ENCODE data around the gene CFAP157. TPM values are rescaled to one million over a fixed set of nuclear protein-coding genes. Genes with fewer than 3 reads are reported as not detected.
A peak's percentile ranks its signal among the peaks of the same experiment; 100 is the strongest.

CFAP157 gene
- 1 to 10 TPM in 6 of 8 experiments, under 1 TPM in 2; 0.87 to 9.0 (median 1.9) TPM for total RNA-seq

DNA sequence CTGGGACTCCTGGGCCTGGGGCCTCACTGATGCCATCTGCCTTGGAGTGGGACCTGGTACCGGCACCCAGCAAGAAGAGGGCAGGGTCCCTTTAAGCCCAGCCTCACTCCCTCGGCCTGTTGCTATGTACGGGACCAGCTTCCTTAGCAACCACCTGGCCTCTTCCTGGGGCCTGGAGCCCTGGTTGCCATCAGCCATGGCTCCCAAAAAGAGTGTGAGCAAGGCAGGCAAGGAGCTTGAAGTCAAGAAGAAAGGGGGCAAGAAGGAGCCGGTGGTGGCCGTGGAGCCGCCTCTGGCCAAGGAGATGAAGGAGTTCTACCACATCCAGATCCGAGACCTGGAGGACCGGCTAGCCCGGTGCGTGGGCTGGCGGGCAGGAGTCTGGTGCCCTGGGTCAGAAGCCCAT, at the start of gene CFAP157:
CFAP157 (plus strand) TSS at position 153 of the 406 bp plus-strand sequence; CDS start at position 197, 44 bp downstream.
- H3K4me3 ChIP-seq, result peak within 1 kb of the TSS in 1 of 5 donors; percentile 17
- H3K27ac ChIP-seq, result no peak within 1 kb of the TSS
- WGBS, 10 experiments, result 26 to 100% methylated on average over 3 to 4 of the region's 11 CpGs; no CpG with 5 or more reads in 8 of the 10 experiments
- ATAC-seq (replicated peaks in 6 of 8), result peak in 6 of 8 experiments; percentile 40 to 78 (median 50)
- peaks cover 25 to 27% of the 10 kb centered on the region in 2 donors for H3K4me1 ChIP-seq (replicated peaks in 1 of 2)
- in situ Hi-C loops (cut with MboI; ENCODE audit: low pct_unique_long_range_greater_than_20kb in 2 of 9, low sequenced_read_pairs in 9 of 9, unreplicated experiment in 9 of 9), result no loop called here

DNA sequence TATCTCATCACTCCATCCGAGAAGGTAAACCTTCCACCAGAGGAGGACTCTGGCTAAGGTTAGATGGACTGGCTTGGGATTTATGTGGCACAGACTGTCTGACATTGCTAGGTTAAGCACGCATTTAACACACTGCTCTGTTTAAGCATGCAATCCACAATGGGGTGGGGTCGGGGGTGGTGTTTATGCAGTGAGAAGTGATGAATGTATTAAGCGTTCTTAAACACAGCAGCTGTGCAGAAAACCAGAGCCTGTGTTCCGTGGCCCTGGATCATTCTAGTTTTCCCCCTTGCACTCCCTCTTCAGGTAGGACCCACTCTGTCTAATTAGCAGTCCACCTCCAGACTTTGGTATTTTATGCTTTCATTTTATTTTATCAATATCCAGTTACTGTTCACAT, 48.4 kb upstream of the CFAP157 start:
- WGBS, 10 experiments, result 0 to 100% (median 51%) methylated on average over 1 to 4 of the region's 5 CpGs; no CpG with 5 or more reads in 2 of the 10 experiments
- no peak overlapping the region for H3K27ac ChIP-seq
- peaks cover 9 to 16% of the 10 kb centered on the region in 2 donors for H3K4me1 ChIP-seq (replicated peaks in 1 of 2)
- in situ Hi-C loops (cut with MboI; ENCODE audit: low pct_unique_long_range_greater_than_20kb in 2 of 9, low sequenced_read_pairs in 9 of 9, unreplicated experiment in 9 of 9), result no loop called here
- no peak overlapping the region for H3K4me3 ChIP-seq
- ATAC-seq (replicated peaks in 6 of 8), result peak in 4 of 8 experiments; percentile 15 to 100 (median 100)

DNA sequence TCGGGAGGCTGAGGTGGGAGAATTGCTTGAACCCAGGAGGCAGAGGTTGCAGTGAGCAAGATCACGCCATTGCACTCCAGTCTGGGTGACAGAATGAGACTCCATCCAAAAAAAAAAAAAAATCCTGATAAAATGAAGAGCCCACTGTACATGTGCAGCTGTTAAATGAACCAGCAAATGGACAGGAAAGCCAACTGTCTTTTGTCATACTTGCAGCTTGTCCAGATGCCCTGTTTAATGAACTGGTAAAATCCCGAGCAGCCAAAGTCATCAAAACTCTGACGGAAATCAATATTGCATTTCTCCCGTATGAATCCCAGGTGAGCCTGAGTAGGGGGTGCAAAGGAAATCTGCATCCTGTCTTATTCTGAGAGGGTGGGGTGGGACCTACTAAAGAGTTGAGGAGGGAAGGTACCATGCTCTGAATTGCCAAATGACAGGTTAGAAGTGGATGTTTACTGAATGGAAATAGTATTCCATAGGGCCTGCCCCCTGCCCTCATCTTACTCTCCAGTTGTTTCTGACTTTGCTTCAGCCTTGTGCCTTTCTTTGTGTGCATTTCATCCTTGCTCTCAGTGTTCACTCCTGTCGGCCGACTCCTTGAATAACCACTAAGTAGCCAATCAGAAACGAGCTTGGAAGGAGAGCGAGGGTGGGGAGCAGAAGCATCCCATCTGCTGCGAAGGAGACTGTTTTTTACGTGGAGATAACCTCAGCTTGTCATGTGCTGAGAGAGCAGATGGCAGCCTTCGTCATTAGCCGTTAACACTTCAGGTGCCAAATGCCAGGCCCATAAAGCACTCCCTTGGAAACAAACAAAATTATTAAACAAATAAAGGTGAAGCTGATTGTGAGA, 45.7 kb upstream of the CFAP157 start:
- Histone ChIP-seq H3K4me3 (peak overlapping the region in 1 of 5 donors; percentile 2), H3K27ac (peak overlapping the region; percentile 54 to 73), H3K4me1 (replicated peaks in 1 of 2) (peaks cover 9 to 27% of the 10 kb centered on the region in 2 donors)
- in situ Hi-C loops (cut with MboI; ENCODE audit: low pct_unique_long_range_greater_than_20kb in 2 of 9, low sequenced_read_pairs in 9 of 9, unreplicated experiment in 9 of 9), result no loop called here
- peak in 5 of 8 experiments; percentile 88 to 98 (median 96) for ATAC-seq (replicated peaks in 6 of 8)
- WGBS, 10 experiments, result 18 to 79% (median 46%) methylated on average over 3 to 11 of the region's 13 CpGs; no CpG with 5 or more reads in 1 of the 10 experiments

DNA sequence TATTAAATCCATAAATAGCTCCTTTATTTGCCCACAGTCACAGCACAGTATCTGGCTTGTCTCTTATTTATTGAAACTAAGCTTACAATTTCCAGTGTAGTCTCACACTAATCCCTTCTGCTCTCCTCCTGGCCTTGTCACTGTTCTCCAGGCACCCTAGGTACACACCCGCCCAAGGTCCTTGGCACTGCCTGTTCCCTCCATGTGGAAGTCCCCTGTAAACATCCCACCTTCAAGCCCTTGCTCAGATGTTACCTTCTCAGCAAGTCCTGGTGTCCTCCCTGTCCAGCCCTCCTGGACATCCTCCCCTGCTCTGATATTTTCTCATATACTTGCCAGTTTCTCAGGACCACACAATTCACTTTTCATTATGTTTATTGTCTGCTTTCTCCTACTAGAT, 44.2 kb upstream of the CFAP157 start:
- H3K4me3 ChIP-seq, result no peak overlapping the region
- H3K4me1 ChIP-seq (replicated peaks in 1 of 2), result peaks cover 9 to 27% of the 10 kb centered on the region in 2 donors
- ATAC-seq (replicated peaks in 6 of 8), result no peak
- in situ Hi-C loops (cut with MboI; ENCODE audit: low pct_unique_long_range_greater_than_20kb in 2 of 9, low sequenced_read_pairs in 9 of 9, unreplicated experiment in 9 of 9), result no loop called here
- WGBS, 10 experiments, result 83 to 100% methylated on average over 1 of the region's 1 CpG; no CpG with 5 or more reads in 8 of the 10 experiments
- no peak overlapping the region for H3K27ac ChIP-seq

DNA sequence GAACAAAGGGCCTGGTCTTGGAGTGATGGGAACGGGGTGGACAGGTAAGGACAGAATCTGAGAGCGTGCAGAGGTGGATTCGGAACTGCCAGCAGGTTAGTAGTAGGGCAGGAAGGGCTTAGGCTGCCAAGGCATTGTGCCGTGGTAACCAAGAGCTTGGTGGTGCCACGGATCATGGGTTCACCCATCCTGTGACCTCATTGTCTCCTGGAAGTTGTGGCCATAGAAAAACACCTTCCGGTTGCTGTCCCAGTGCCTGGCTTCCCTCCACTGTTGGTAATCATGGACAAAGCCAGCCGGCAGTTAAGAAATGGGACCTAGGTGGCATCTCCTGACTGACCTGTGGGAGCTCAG, 42.5 kb upstream of the CFAP157 start:
- in situ Hi-C loops (cut with MboI; ENCODE audit: low pct_unique_long_range_greater_than_20kb in 2 of 9, low sequenced_read_pairs in 9 of 9, unreplicated experiment in 9 of 9), result no loop called here
- H3K4me3 ChIP-seq, result no peak overlapping the region
- WGBS, 10 experiments, result 40 to 100% (median 100%) methylated on average over 1 to 6 of the region's 7 CpGs; no CpG with 5 or more reads in 3 of the 10 experiments
- peak overlapping the region in 1 of 2 donors; percentile 53 for H3K27ac ChIP-seq
- H3K4me1 ChIP-seq (replicated peaks in 1 of 2), result peaks cover 9 to 27% of the 10 kb centered on the region in 2 donors
- no peak for ATAC-seq (replicated peaks in 6 of 8)

DNA sequence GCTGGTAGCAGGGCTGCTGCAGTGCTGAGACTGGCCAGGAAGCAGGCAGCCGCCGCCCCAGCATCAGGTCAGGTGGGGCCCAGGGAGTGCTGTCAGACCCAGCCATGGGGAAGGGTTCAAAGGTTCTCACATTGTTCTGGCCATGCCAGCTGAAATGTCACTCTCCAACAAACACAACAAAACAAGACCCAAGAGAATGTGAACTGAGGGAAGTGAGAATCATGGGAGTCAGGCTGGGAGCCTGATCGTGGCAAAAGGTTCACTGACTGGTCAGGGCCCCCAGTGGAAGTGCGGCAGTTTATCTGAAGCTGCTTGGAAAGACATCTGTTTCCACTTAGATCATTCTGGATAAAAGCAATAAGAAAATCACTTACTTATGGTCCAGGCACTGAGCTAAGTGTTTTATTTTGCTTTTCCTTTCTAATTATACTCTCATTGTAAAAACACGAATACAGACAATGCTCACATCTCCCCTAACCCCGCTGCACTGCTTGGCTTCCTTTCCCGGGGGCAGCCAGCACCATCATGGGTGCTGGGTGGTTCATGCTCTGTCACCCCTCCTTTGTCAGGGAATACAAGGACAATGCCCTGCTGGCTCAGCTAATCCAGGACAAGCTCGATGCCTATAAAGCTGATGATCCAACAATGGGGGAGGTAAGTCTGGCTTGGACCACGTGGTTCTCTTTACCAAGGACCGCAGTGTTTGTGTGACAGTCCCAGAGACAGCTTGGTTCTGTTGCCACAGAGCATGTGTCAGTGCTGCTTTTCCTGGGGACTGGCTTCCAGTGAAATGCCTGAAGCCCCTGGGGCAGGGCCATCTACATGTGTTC, 41.9 kb upstream of the CFAP157 start:
- peaks cover 9 to 27% of the 10 kb centered on the region in 2 donors for H3K4me1 ChIP-seq (replicated peaks in 1 of 2)
- H3K27ac ChIP-seq, result peak overlapping the region in 1 of 2 donors; percentile 53
- WGBS, 10 experiments, result 30 to 74% (median 51%) methylated on average over 2 to 8 of the region's 10 CpGs; no CpG with 5 or more reads in 3 of the 10 experiments
- in situ Hi-C loops (cut with MboI; ENCODE audit: low pct_unique_long_range_greater_than_20kb in 2 of 9, low sequenced_read_pairs in 9 of 9, unreplicated experiment in 9 of 9), result no loop called here
- H3K4me3 ChIP-seq, result no peak overlapping the region
- peak in 7 of 8 experiments; percentile 7 to 70 (median 60) for ATAC-seq (replicated peaks in 6 of 8)

DNA sequence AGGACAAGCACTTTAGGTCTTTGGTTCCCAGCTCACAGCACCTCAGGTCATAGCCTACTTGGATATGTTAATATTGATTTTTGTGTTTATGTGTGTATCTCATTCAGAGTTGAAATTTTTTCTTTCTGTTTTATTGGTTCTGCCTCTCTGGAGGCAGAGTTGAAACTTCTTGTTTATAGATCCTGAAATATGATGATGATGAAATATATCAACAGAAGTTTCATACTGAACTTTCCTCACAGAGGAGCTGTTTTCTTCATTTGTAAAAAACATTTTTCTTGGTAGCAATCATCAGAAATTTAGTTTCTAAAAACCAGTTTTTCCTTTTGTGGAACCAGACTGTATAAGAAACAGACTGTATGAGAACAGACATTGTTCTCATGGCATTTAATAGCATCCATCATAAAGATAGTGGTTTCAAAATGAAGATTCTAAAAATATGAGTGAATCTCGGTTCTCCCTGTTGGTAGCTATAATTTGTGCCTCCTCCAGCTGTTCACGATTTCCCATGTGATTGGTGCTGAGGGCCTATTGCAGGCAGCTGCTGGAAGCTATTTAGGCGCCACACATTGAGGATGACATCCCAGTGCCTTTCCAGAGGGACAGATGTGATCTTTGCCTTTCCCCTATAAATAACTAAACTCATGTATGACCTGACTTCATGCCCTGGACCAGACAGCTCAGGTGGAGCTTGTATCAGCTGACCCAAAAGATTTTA, 39.5 kb upstream of the CFAP157 start:
- 33 to 100% (median 77%) methylated on average over 1 to 3 of the region's 3 CpGs; no CpG with 5 or more reads in 2 of the 10 experiments for WGBS, 10 experiments

DNA sequence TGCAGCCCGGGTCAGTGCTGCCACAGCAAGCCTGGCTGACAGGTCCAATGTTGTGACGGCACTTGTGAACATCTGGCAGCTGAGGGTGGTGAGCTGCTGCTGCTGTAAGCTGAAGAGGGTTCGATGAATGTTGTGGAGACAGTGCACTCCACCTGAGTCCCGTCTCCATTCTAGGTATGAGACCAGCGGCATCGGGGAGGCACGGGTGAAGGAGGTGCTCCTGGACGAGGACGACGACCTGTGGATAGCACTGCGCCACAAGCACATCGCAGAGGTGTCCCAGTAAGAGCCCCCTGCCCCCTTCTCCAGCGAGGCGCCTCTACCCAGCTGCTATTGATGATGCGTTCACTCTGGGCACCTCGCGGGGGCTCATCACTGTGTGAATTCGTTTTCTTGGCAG, 38.9 kb upstream of the CFAP157 start:
- H3K4me1 ChIP-seq (replicated peaks in 1 of 2), result peaks cover 0 to 11% of the 10 kb centered on the region in 2 donors
- H3K27ac ChIP-seq, result no peak overlapping the region
- no peak for ATAC-seq (replicated peaks in 6 of 8)
- WGBS, 10 experiments, result 80 to 100% (median 93%) methylated on average over 1 to 9 of the region's 18 CpGs; no CpG with 5 or more reads in 1 of the 10 experiments
- H3K4me3 ChIP-seq, result no peak overlapping the region
- in situ Hi-C loops (cut with MboI; ENCODE audit: low pct_unique_long_range_greater_than_20kb in 2 of 9, low sequenced_read_pairs in 9 of 9, unreplicated experiment in 9 of 9), result no loop called here

More for the DNA sequence above, 39.5 kb upstream of the CFAP157 start:
- in situ Hi-C loops (cut with MboI; ENCODE audit: low pct_unique_long_range_greater_than_20kb in 2 of 9, low sequenced_read_pairs in 9 of 9, unreplicated experiment in 9 of 9), result no loop called here
- ATAC-seq (replicated peaks in 6 of 8), result no peak
- peaks cover 0 to 11% of the 10 kb centered on the region in 2 donors for H3K4me1 ChIP-seq (replicated peaks in 1 of 2)
- no peak overlapping the region for H3K27ac ChIP-seq
- H3K4me3 ChIP-seq, result no peak overlapping the region

DNA sequence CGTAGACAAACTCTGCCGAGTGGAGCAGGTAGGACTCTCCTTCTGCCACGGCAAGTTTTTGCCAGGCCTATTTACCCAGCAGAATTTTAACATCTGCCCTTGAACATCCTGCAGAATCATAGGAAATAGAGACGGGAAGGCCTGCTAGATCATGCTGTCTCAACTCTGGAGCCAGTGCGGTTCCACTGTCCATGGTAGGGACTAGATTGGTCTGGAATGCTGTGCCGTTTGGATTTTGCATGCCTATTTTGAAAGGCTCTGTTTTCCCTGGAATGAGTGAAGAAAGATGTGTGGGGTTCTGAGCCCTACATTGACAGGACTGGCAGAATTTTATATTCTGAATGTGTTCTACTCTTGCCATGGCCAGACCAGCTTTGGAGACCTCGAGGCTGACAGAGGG, 33.6 kb upstream of the CFAP157 start:
- ATAC-seq (replicated peaks in 6 of 8), result no peak
- H3K4me1 ChIP-seq (replicated peaks in 1 of 2), result no peaks in the 10 kb centered on the region
- in situ Hi-C loops (cut with MboI; ENCODE audit: low pct_unique_long_range_greater_than_20kb in 2 of 9, low sequenced_read_pairs in 9 of 9, unreplicated experiment in 9 of 9), result no loop called here
- 80 to 100% (median 93%) methylated on average over 1 to 5 of the region's 7 CpGs; no CpG with 5 or more reads in 2 of the 10 experiments for WGBS, 10 experiments
- H3K27ac ChIP-seq, result no peak overlapping the region
- H3K4me3 ChIP-seq, result no peak overlapping the region

DNA sequence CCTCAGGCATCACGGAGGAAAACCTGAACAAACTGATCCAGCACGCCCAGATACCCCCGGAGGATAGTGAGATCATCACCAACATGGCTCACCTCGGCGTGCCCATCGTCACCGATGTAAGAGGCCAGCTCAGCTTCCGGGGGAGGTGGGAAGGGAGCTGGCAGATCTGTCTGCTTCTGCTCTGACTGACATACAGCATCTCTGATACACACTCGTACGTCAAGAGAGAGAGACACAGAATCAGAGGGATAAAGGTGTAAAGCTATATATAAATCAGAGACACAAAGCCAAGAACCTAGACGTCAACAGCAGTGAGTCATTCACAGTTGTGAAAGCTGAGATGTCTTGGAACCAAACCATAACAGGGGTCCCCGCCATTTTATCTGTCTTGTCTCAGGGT, 30.1 kb upstream of the CFAP157 start:
- 60 to 100% (median 92%) methylated on average over 4 to 9 of the region's 12 CpGs; no CpG with 5 or more reads in 4 of the 10 experiments for WGBS, 10 experiments
- H3K4me3 ChIP-seq, result no peak overlapping the region
- no peak overlapping the region for H3K27ac ChIP-seq
- no peaks in the 10 kb centered on the region for H3K4me1 ChIP-seq (replicated peaks in 1 of 2)
- in situ Hi-C loops (cut with MboI; ENCODE audit: low pct_unique_long_range_greater_than_20kb in 2 of 9, low sequenced_read_pairs in 9 of 9, unreplicated experiment in 9 of 9), result loop anchor here in 1 of 9 experiments (25.0 kb wide), 1 partner anchor 164 kb away; no protein-coding TSS in a partner anchor
- ATAC-seq (replicated peaks in 6 of 8), result no peak

DNA sequence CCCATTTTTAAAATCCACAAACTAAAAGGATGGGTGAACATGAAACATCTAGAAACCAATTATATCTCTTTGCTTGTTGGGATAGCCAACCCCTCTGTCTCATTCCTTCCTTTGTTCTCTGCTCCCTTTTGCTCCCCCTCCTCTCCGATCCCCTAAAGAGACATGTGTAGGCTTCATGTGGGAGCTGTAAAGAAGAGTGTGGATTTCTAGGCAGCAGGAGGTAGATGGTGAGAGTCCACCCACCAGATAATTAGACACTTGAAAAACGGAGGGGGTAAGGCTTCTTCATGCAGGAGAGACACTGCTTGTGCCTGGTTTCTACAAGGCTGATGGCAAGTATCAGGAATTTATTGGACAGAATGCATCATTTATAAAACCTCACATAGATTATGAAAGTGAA, 27.3 kb upstream of the CFAP157 start:
- no peaks in the 10 kb centered on the region for H3K4me1 ChIP-seq (replicated peaks in 1 of 2)
- in situ Hi-C loops (cut with MboI; ENCODE audit: low pct_unique_long_range_greater_than_20kb in 2 of 9, low sequenced_read_pairs in 9 of 9, unreplicated experiment in 9 of 9), result loop anchor here in 1 of 9 experiments (25.0 kb wide), 1 partner anchor 167 kb away; no protein-coding TSS in a partner anchor
- no peak for ATAC-seq (replicated peaks in 6 of 8)
- H3K4me3 ChIP-seq, result no peak overlapping the region
- WGBS, 10 experiments, result 40 to 85% (median 67%) methylated on average over 1 to 2 of the region's 2 CpGs; no CpG with 5 or more reads in 5 of the 10 experiments
- no peak overlapping the region for H3K27ac ChIP-seq

DNA sequence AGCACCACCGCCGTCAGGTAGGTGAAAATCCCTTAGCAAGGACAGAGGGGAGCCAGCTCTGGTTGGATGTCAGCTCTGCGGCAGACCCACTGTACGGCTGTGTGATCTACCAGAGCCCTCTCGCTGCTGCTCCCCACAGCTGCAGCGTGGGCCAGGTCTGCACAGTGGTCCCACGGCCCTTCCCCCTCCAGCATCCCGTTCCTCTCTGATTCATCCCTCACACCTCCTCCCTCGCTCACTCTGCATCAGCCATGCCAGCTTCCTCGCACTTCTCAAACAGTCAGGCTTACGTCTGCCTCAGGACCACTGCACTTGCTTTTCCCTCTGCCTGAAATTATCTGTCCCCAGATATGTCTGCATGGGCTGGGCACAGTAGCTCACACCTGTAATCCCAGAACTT, 26.6 kb upstream of the CFAP157 start:
- ATAC-seq (replicated peaks in 6 of 8), result no peak
- Histone ChIP-seq H3K27ac (no peak overlapping the region), H3K4me3 (no peak overlapping the region), H3K4me1 (replicated peaks in 1 of 2) (no peaks in the 10 kb centered on the region)
- in situ Hi-C loops (cut with MboI; ENCODE audit: low pct_unique_long_range_greater_than_20kb in 2 of 9, low sequenced_read_pairs in 9 of 9, unreplicated experiment in 9 of 9), result loop anchor here in 1 of 9 experiments (25.0 kb wide), 1 partner anchor 168 kb away; no protein-coding TSS in a partner anchor
- WGBS, 10 experiments, result 60 to 100% (median 81%) methylated on average over 1 to 4 of the region's 11 CpGs; no CpG with 5 or more reads in 4 of the 10 experiments
